ENCODE data around the gene MFSD2A. TPM values are rescaled to one million over a fixed set of nuclear protein-coding genes. Genes with fewer than 3 reads are reported as not detected.

MFSD2A gene
- total RNA-seq, 1 donor from 2014 or later, result 3.3 TPM

DNA sequence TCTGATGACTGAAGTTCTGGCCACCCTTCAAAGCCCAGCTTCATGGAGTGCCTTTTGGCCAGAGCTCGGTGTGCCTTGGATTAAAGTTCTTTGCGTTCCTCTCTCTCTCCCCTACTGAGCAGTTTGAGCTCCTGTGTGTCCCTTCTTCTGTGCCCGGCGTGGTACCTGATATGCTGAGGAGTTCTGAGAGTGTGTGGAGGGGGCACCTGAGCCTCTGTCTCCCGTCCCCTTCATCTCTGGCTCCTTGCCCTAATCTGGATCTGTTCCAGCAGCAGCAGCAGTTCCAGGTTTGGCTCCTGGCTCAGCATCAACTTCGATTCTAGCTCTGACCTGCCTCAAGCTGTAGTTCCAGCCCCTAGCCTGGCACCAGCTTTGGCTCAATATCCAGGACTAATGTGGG is 28.1 kb upstream of the MFSD2A start:
- no peak for TF ChIP-seq EZH2 (IDR thresholded peaks at IDR 0.05; ENCODE audit: insufficient read depth, low read length)
- TF ChIP-seq, protein P1, sequence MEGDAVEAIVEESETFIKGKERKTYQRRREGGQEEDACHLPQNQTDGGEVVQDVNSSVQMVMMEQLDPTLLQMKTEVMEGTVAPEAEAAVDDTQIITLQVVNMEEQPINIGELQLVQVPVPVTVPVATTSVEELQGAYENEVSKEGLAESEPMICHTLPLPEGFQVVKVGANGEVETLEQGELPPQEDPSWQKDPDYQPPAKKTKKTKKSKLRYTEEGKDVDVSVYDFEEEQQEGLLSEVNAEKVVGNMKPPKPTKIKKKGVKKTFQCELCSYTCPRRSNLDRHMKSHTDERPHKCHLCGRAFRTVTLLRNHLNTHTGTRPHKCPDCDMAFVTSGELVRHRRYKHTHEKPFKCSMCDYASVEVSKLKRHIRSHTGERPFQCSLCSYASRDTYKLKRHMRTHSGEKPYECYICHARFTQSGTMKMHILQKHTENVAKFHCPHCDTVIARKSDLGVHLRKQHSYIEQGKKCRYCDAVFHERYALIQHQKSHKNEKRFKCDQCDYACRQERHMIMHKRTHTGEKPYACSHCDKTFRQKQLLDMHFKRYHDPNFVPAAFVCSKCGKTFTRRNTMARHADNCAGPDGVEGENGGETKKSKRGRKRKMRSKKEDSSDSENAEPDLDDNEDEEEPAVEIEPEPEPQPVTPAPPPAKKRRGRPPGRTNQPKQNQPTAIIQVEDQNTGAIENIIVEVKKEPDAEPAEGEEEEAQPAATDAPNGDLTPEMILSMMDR (IDR thresholded peaks at IDR 0.05; ENCODE audit: insufficient read depth, low read depth, low read length), result no peak
- Histone ChIP-seq H3K4me3 (ENCODE audit: insufficient read depth, low read depth, low read length) (no peak overlapping the region), H4K20me1 (ENCODE audit: insufficient read depth, low read length) (no peaks in the 10 kb centered on the region), H3K27me3 (ENCODE audit: insufficient read depth, low read length) (peaks cover under 1% of the 10 kb centered on the region), H3K79me2 (ENCODE audit: insufficient read depth, low read length) (no peaks in the 10 kb centered on the region), H3K9me3 (ENCODE audit: insufficient read depth, low read depth, low read length) (no peaks in the 10 kb centered on the region), H3K27ac (ENCODE audit: low read depth, low read length) (no peak overlapping the region), H3K4me2 (ENCODE audit: low read length) (no peak overlapping the region), H3K9ac (ENCODE audit: low read length) (no peak overlapping the region), H3K36me3 (ENCODE audit: insufficient read depth, low read length) (no peaks in the 10 kb centered on the region), H2AFZ (ENCODE audit: low read depth, low read length) (peak overlapping the region; percentile 28), H3K4me1 (ENCODE audit: insufficient read depth, low read length) (peaks cover 3% of the 10 kb centered on the region)
- Mint-ChIP-seq H3K4me1 (ENCODE audit: low read depth, unreplicated experiment) (peaks cover 2% of the 10 kb centered on the region), H3K27me3 (ENCODE audit: low read depth, unreplicated experiment) (peaks cover 57% of the 10 kb centered on the region), H3K36me3 (ENCODE audit: low read depth, unreplicated experiment) (no peaks in the 10 kb centered on the region), H3K9me3 (ENCODE audit: unreplicated experiment) (peaks cover 2% of the 10 kb centered on the region), H3K4me3 (ENCODE audit: unreplicated experiment) (no peak overlapping the region), H3K27ac (ENCODE audit: unreplicated experiment) (no peak overlapping the region)
- no peak for DNase-seq (ENCODE audit: low read depth)
- no peak for FAIRE-seq

GRCh38 chr1:39927538-39927937 is 27.4 kb upstream of the MFSD2A start:
- no peaks in the 10 kb centered on the region for H3K36me3 Mint-ChIP-seq (ENCODE audit: low read depth, unreplicated experiment)
- H3K79me2 ChIP-seq (ENCODE audit: insufficient read depth, low read length), result no peaks in the 10 kb centered on the region
- TF ChIP-seq EZH2 (IDR thresholded peaks at IDR 0.05; ENCODE audit: insufficient read depth, low read length), result no peak
- TF ChIP-seq, protein P1 (IDR thresholded peaks at IDR 0.05; ENCODE audit: insufficient read depth, low read depth, low read length), result no peak
- H3K9ac ChIP-seq (ENCODE audit: low read length), result no peak overlapping the region
- H3K4me3 ChIP-seq (ENCODE audit: insufficient read depth, low read depth, low read length), result no peak overlapping the region
- no peak for DNase-seq (ENCODE audit: low read depth)
- FAIRE-seq, result no peak
- no peak overlapping the region for H3K27ac Mint-ChIP-seq (ENCODE audit: unreplicated experiment)
- no peak overlapping the region for H3K27ac ChIP-seq (ENCODE audit: low read depth, low read length)
- H2AFZ ChIP-seq (ENCODE audit: low read depth, low read length), result no peak overlapping the region
- H3K4me1 ChIP-seq (ENCODE audit: insufficient read depth, low read length), result peaks cover 3% of the 10 kb centered on the region
- peaks cover 1% of the 10 kb centered on the region for H3K4me1 Mint-ChIP-seq (ENCODE audit: low read depth, unreplicated experiment)
- H3K4me2 ChIP-seq (ENCODE audit: low read length), result no peak overlapping the region
- peaks cover 2% of the 10 kb centered on the region for H3K9me3 Mint-ChIP-seq (ENCODE audit: unreplicated experiment)
- H4K20me1 ChIP-seq (ENCODE audit: insufficient read depth, low read length), result no peaks in the 10 kb centered on the region
- H3K4me3 Mint-ChIP-seq (ENCODE audit: unreplicated experiment), result no peak overlapping the region
- H3K27me3 ChIP-seq (ENCODE audit: insufficient read depth, low read length), result no peaks in the 10 kb centered on the region
- H3K9me3 ChIP-seq (ENCODE audit: insufficient read depth, low read depth, low read length), result no peaks in the 10 kb centered on the region
- H3K36me3 ChIP-seq (ENCODE audit: insufficient read depth, low read length), result no peaks in the 10 kb centered on the region
- peaks cover 51% of the 10 kb centered on the region for H3K27me3 Mint-ChIP-seq (ENCODE audit: low read depth, unreplicated experiment)

DNA sequence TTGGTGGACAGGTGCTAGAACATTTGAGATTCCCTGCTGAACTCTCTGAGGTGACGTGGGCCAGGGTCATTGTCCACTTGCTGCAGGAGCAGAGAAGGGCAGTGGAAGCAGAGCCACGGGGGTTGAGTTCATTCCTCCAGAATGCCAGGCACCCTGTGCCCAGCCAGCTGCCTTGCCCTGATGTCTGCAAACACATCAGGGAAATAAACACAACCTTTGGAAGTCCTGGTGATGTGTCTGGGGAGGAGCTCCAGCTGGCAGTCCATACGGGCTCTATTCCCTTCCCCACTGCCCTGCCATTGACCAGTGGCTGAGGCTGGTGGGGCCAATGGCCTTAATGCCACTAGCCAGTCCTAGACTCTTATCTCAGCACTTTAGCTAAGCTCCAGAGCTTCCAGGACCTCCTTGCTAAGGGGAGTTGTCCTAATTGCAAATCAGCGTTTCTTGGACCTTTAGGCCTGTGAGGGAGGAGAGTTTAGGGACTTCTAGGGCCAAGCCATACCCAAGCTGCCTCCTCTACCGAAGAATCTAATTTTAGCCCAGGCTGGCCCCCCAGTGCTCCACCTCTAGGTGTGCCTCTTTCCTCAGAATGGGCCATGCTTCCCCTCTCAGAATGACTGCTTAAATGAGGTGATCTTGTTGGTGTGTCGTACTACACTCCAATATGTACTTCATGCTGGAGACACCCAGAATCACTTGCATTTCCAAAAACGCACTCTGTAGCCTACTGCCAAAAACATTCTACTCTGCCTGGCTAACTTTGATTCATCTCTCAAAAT is 25.9 kb upstream of the MFSD2A start:
- H4K20me1 ChIP-seq (ENCODE audit: insufficient read depth, low read length), result no peaks in the 10 kb centered on the region
- no peak overlapping the region for H3K4me2 ChIP-seq (ENCODE audit: low read length)
- H3K27ac ChIP-seq (ENCODE audit: low read depth, low read length), result no peak overlapping the region
- H3K4me3 ChIP-seq (ENCODE audit: insufficient read depth, low read depth, low read length), result no peak overlapping the region
- H3K79me2 ChIP-seq (ENCODE audit: insufficient read depth, low read length), result no peaks in the 10 kb centered on the region
- no peaks in the 10 kb centered on the region for H3K9me3 ChIP-seq (ENCODE audit: insufficient read depth, low read depth, low read length)
- Mint-ChIP-seq H3K27me3 (ENCODE audit: low read depth, unreplicated experiment) (peaks cover 46% of the 10 kb centered on the region), H3K36me3 (ENCODE audit: low read depth, unreplicated experiment) (no peaks in the 10 kb centered on the region), H3K27ac (ENCODE audit: unreplicated experiment) (no peak overlapping the region), H3K4me1 (ENCODE audit: low read depth, unreplicated experiment) (no peaks in the 10 kb centered on the region), H3K9me3 (ENCODE audit: unreplicated experiment) (peaks cover 2% of the 10 kb centered on the region), H3K4me3 (ENCODE audit: unreplicated experiment) (no peak overlapping the region)
- H3K36me3 ChIP-seq (ENCODE audit: insufficient read depth, low read length), result no peaks in the 10 kb centered on the region
- DNase-seq (ENCODE audit: low read depth), result no peak
- no peak for FAIRE-seq
- H3K4me1 ChIP-seq (ENCODE audit: insufficient read depth, low read length), result peaks cover 3% of the 10 kb centered on the region
- H3K9ac ChIP-seq (ENCODE audit: low read length), result no peak overlapping the region
- no peak for TF ChIP-seq EZH2 (IDR thresholded peaks at IDR 0.05; ENCODE audit: insufficient read depth, low read length)
- TF ChIP-seq, protein P1 (IDR thresholded peaks at IDR 0.05; ENCODE audit: insufficient read depth, low read depth, low read length), result no peak
- H2AFZ ChIP-seq (ENCODE audit: low read depth, low read length), result no peak overlapping the region
- H3K27me3 ChIP-seq (ENCODE audit: insufficient read depth, low read length), result no peaks in the 10 kb centered on the region

Data from astrocyte (in vitro differentiated cells and primary cell).